ENCODE results near the gene CD200. TPM values are rescaled to one million over a fixed set of nuclear protein-coding genes. Genes with fewer than 3 reads are reported as not detected.

CD200 gene
- total RNA-seq, 1 donor from 2014 or later = 6.5 TPM

GRCh38 chr3:112307557-112307956 lies 25.4 kb upstream of the CD200 start:
- intact Hi-C loops (cut with DNase I) = no loop called here
- no peak for TF ChIP-seq CTCF (IDR thresholded peaks at IDR 0.05)
- Histone ChIP-seq H3K9me3 (no peaks in the 10 kb centered on the region), H3K27me3 (no peaks in the 10 kb centered on the region), H3K36me3 (no peaks in the 10 kb centered on the region), H3K4me3 (no peak overlapping the region), H3K4me1 (peaks cover 9% of the 10 kb centered on the region), H3K27ac (no peak overlapping the region)
- no peak for ATAC-seq
- DNase-seq = no peak

GRCh38 chr3:112308151-112308911 lies 24.6 kb upstream of the CD200 start:
- DNase-seq = no peak
- Histone ChIP-seq H3K9me3 (no peaks in the 10 kb centered on the region), H3K36me3 (no peaks in the 10 kb centered on the region), H3K27me3 (no peaks in the 10 kb centered on the region), H3K4me3 (no peak overlapping the region), H3K27ac (no peak overlapping the region), H3K4me1 (peaks cover 7% of the 10 kb centered on the region)
- ATAC-seq = peak; percentile 73
- no peak for TF ChIP-seq CTCF (IDR thresholded peaks at IDR 0.05)
- intact Hi-C loops (cut with DNase I) = no loop called here

DNA sequence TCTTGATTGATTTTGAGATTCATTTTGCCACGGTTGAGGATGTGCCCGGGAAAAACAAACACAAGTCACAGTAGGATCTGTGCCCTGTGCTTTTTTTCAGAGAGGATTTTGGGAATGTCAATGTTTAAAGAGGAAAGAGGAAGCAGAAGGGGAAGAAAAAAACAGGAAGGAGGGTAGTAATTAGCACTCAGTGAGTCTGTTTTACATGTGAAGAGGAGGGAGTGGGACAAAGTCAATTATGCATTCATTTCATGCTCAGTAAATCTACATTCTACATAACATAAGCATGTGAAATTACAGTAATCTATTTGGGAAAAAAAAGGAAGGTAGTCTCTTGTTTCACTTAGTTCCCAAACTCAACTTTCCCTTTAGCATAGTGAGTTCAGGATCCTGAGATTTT lies 18.3 kb upstream of the CD200 start:
- Histone ChIP-seq H3K27me3 (no peaks in the 10 kb centered on the region), H3K9me3 (no peaks in the 10 kb centered on the region), H3K36me3 (no peaks in the 10 kb centered on the region), H3K27ac (no peak overlapping the region), H3K4me1 (no peaks in the 10 kb centered on the region), H3K4me3 (no peak overlapping the region)
- DNase-seq (no peak), ATAC-seq (no peak)
- no peak for TF ChIP-seq CTCF (IDR thresholded peaks at IDR 0.05)
- intact Hi-C loops (cut with DNase I) = no loop called here

DNA sequence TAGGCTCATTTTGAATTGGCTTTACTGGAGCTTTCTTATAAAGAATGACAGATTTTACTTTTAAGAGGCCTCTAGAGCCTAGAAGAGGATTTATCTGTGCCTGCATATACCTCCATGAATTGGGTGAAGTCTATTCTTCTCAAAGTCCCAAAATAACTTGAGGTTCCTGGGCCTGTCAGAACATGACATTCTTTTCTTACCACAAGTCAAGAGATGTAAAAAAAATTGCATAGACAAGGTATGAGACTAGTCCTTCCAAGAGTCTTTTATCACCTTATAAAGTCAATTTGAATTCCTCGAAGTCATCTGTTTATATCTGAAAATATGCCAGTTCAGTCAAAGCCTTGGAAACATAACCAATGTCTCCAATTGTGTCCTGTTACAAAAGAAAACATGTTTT lies 17.2 kb upstream of the CD200 start:
- H3K27ac ChIP-seq = no peak overlapping the region
- no peak for DNase-seq
- H3K4me3 ChIP-seq = no peak overlapping the region
- no peaks in the 10 kb centered on the region for H3K36me3 ChIP-seq
- intact Hi-C loops (cut with DNase I) = no loop called here
- H3K9me3 ChIP-seq = no peaks in the 10 kb centered on the region
- H3K27me3 ChIP-seq = no peaks in the 10 kb centered on the region
- H3K4me1 ChIP-seq = no peaks in the 10 kb centered on the region
- no peak for ATAC-seq
- no peak for TF ChIP-seq CTCF (IDR thresholded peaks at IDR 0.05)

DNA sequence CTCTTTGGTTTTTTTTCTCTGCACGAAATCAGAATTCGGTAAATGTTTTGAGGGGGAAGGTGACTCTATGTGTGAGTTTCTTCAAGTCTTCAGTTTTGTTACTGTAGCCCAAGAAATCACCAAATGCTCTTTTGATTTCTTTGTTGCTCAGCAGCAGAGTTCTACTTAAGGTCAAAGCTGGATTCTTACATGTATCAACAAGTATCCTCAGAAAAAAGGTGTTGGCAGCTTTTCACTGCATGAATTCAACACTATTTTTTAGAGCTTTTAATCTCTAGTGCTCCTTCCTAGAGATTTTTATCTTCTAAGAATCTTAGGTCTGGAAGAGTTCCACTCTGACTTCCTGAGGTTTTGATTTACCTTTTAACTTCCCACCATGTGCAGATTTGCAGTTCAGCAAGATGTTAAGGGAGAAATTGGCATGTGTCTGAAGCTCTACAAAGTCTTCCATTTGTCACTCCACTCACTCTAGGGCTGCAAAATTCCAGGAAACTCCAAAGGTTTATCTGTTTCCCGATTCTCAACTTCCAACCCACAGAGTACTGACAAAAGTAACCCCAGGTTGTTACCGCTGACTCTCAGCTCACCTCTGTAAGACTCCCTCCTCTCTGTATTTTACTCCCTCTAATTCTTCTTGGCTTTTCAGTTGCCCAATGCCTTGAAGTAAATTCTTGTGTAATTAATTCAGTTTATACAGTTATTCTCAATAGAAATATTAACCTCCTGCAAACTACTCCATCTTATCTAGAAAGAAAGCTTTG lies 13.3 kb upstream of the CD200 start:
- ATAC-seq (no peak), DNase-seq (no peak)
- intact Hi-C loops (cut with DNase I) = no loop called here
- no peak overlapping the region for H3K27ac ChIP-seq
- no peak overlapping the region for H3K4me3 ChIP-seq
- no peaks in the 10 kb centered on the region for H3K36me3 ChIP-seq
- H3K4me1 ChIP-seq = no peaks in the 10 kb centered on the region
- H3K27me3 ChIP-seq = no peaks in the 10 kb centered on the region
- TF ChIP-seq CTCF (IDR thresholded peaks at IDR 0.05) = no peak
- H3K9me3 ChIP-seq = no peaks in the 10 kb centered on the region
